Ovary (tissue), 3 donors: ENCODE measurements around the gene INSM2.

ENCODE experiments used
- CTCF ChIP-seq, 3 donors: fragments of 450-650 bp in 2 of 3; fragments of 200-600 bp in 1 of 3; IDR thresholded peaks; one replicate each; pipeline versions ENCODE4 v1.5.1 to v1.8.0; 2016 to 2022; ENCODE audit warnings: antibody characterized with exemption in 3 of 3, mild to moderate bottlenecking in 1 of 3
- EP300 ChIP-seq: sonication (generic); formaldehyde crosslinking; IDR thresholded peaks from one replicate; pipeline ENCODE4 v1.6.1; 2017; ENCODE audit warnings: antibody characterized with exemption
- donor health status: DM: no; HTN: no; CAD: no.

GRCh38 chr14:35558680-35559079 lies 24.7 kb downstream of the INSM2 start:
- no peak for TF ChIP-seq CTCF (IDR thresholded peaks at IDR 0.05)
- no peak for TF ChIP-seq EP300
